ENCODE data around the gene ZNF385B.
"Not testable (repeated sequence)": the region's sequence is repeated elsewhere in the genome, so short reads cannot be mapped to it uniquely, and the experiment has no call there.

DNA sequence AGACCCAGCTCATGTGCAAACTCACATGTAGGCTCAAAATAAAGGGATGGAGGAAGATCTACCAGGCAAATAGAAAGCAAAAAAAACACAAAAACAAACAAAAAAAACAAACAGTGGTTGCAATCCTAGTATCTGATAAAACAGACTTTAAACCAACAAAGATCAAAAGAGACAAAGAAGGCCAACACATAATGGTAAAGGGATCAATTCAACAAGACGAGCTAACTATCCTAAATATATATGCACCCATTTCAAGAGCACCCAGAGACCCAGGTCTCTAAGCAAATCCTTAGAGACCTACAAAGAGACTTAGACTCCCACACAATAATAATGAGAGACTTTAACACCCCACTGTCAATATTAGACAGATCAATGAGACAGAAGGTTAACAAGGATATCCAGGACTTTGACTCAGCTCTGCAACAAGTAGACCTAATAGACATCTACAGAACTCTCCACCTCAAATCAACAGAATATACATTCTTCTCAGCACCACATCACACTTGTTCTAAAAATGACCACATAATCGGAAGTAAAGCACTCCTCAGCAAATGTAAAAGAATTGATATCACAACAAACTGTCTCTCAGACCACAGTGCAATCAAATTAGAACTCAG is 229.5 kb downstream of the ZNF385B start:
- TF ChIP-seq EZH2phosphoT487 (IDR thresholded peaks at IDR 0.05; ENCODE audit: low read length); EZH2 (optimal IDR thresholded peaks at IDR 0.05; ENCODE audit: low read depth, low read length): not testable (repeated sequence)
- TF ChIP-seq, protein P1, sequence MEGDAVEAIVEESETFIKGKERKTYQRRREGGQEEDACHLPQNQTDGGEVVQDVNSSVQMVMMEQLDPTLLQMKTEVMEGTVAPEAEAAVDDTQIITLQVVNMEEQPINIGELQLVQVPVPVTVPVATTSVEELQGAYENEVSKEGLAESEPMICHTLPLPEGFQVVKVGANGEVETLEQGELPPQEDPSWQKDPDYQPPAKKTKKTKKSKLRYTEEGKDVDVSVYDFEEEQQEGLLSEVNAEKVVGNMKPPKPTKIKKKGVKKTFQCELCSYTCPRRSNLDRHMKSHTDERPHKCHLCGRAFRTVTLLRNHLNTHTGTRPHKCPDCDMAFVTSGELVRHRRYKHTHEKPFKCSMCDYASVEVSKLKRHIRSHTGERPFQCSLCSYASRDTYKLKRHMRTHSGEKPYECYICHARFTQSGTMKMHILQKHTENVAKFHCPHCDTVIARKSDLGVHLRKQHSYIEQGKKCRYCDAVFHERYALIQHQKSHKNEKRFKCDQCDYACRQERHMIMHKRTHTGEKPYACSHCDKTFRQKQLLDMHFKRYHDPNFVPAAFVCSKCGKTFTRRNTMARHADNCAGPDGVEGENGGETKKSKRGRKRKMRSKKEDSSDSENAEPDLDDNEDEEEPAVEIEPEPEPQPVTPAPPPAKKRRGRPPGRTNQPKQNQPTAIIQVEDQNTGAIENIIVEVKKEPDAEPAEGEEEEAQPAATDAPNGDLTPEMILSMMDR (IDR thresholded peaks at IDR 0.05; ENCODE audit: low read length): not testable (repeated sequence)

Measured in MM.1S (cell line).